ENCODE measurements around the gene RIMS4. TPM values are rescaled to one million over a fixed set of nuclear protein-coding genes. Genes with fewer than 3 reads are reported as not detected.

RIMS4 gene
- total RNA-seq, 1 donor from 2014 or later: not detected

Other genes starting within 250 kb of the RIMS4 start
- 1.3 and 2.4 TPM in 2 replicates for gene PKIG, start 228.0 kb downstream of the RIMS4 start, total RNA-seq
- 45.1 and 45.5 TPM in 2 replicates for gene ADA, start 158.8 kb downstream of the RIMS4 start, total RNA-seq
- not detected in 2 replicates for gene CCN5, start 95.2 kb downstream of the RIMS4 start, total RNA-seq
- 1.1 TPM in 2 replicates for gene KCNK15, start 64.7 kb downstream of the RIMS4 start, total RNA-seq
- 230 and 246 TPM in 2 replicates for gene YWHAB, start 75.2 kb upstream of the RIMS4 start, total RNA-seq
- gene PABPC1L, start 99.5 kb upstream of the RIMS4 start, total RNA-seq: 101 and 106 TPM in 2 replicates
- gene TOMM34, start 149.9 kb upstream of the RIMS4 start, total RNA-seq: 53.0 and 55.4 TPM in 2 replicates
- 149 and 155 TPM in 2 replicates for gene STK4, start 156.0 kb upstream of the RIMS4 start, total RNA-seq